Keratinocyte (primary cell): ENCODE data around the gene AK2. TPM values are rescaled to one million over a fixed set of nuclear protein-coding genes. Genes with fewer than 3 reads are reported as not detected.

ENCODE experiments used
- DNase-seq: peaks from one replicate; pipeline ENCODE4 v3.0.0-alpha.2; 2011; ENCODE audit warnings: low read depth, missing footprints, low spot score
- FAIRE-seq: peaks from 2 replicates; lab custom pipeline; 2011; peaks lifted over from hg19 to GRCh38; lab: Jason Lieb, UNC
- H2AFZ ChIP-seq: 2 replicates; pipeline ENCODE4 v1.6.0; 2012; ENCODE audit warnings: low read length, control low read depth, inconsistent platforms; ENCODE audit not compliant: control insufficient read depth
- H3K27ac ChIP-seq: 2 replicates; pipeline ENCODE4 v1.5.1; 2011; ENCODE audit warnings: low read length; ENCODE audit not compliant: control insufficient read depth, insufficient read depth
- H3K27me3 ChIP-seq: 3 replicates; pipeline ENCODE4 v1.6.0; 2011; ENCODE audit warnings: low read length; ENCODE audit not compliant: control insufficient read depth, insufficient read depth; ENCODE audit errors: extremely low read depth
- H3K36me3 ChIP-seq, 2 experiments: 2 replicates in 1 of 2; 3 replicates in 1 of 2; pipeline ENCODE4 v1.5.1; 2011; ENCODE audit warnings: low read length in 2 of 2, mild to moderate bottlenecking in 1 of 2; ENCODE audit not compliant: control insufficient read depth in 2 of 2, insufficient read depth in 2 of 2; ENCODE audit errors: extremely low read depth in 1 of 2
- H3K4me1 ChIP-seq: 3 replicates; pipeline ENCODE4 v1.5.1; 2011; ENCODE audit warnings: low read length; ENCODE audit not compliant: control insufficient read depth, insufficient read depth; ENCODE audit errors: extremely low read depth
- H3K4me2 ChIP-seq: 3 replicates; pipeline ENCODE4 v1.6.0; 2011; ENCODE audit warnings: low read depth, low read length; ENCODE audit not compliant: control insufficient read depth, insufficient read depth; ENCODE audit errors: extremely low read depth
- H3K4me3 ChIP-seq, 3 experiments: fragments of 200-600 bp in 1 of 3; sonication (generic) in 1 of 3; 2 replicates in 2 of 3; 3 replicates in 1 of 3; pipeline ENCODE4 v1.5.1; 2011 to 2016; ENCODE audit warnings: low read length in 3 of 3, mild to moderate bottlenecking in 3 of 3, control low read depth in 2 of 3, inconsistent platforms in 1 of 3, low read depth in 1 of 3, mixed read lengths in 1 of 3, mixed run types in 1 of 3, moderate library complexity in 1 of 3; ENCODE audit not compliant: control insufficient read depth in 2 of 3, insufficient read depth in 2 of 3; ENCODE audit errors: extremely low read depth in 1 of 3
- H3K79me2 ChIP-seq: 2 replicates; pipeline ENCODE4 v1.6.0; 2012; ENCODE audit warnings: low read length; ENCODE audit not compliant: control insufficient read depth, insufficient read depth
- H3K9ac ChIP-seq: 3 replicates; pipeline ENCODE4 v1.6.0; 2011; ENCODE audit warnings: low read length; ENCODE audit not compliant: control insufficient read depth, insufficient read depth; ENCODE audit errors: extremely low read depth
- H3K9me1 ChIP-seq: 3 replicates; pipeline ENCODE4 v1.6.0; 2011; ENCODE audit warnings: low read length; ENCODE audit not compliant: control insufficient read depth, insufficient read depth; ENCODE audit errors: extremely low read depth
- H3K9me3 ChIP-seq: 2 replicates; pipeline ENCODE4 v1.5.1; 2012; ENCODE audit warnings: low read depth, low read length; ENCODE audit not compliant: control insufficient read depth
- H4K20me1 ChIP-seq: 3 replicates; pipeline ENCODE4 v1.6.0; 2011; ENCODE audit warnings: low read length; ENCODE audit not compliant: control insufficient read depth, insufficient read depth; ENCODE audit errors: extremely low read depth
- EZH2 ChIP-seq: IDR thresholded peaks from one replicate; pipeline ENCODE4 v1.6.1; 2012; ENCODE audit warnings: inconsistent platforms, mild to moderate bottlenecking, low read length, moderate library complexity
- dilution Hi-C: fragments of 300-500 bp; cut with MboI; formaldehyde crosslinking; loops from one replicate; pipeline ENCODE4 v1.7.0; 2020; ENCODE audit warnings: low sequenced_read_pairs; ENCODE audit not compliant: extremely low pct_ligation_motif_present
- polyA plus RNA-seq, 5 experiments: library from polyadenylated mRNA; depleted of rRNA in 3 of 5; stranded (reverse) in 3 of 5; stranded (forward) in 1 of 5; unstranded in 1 of 5; fragments of >200 nt; gene quantifications; 1 replicate in 1 of 5; 2 replicates in 3 of 5; 3 replicates in 1 of 5; pipeline versions ENCODE4 v1.2.1 to v1.2.3, GENCODE V29; 2011 to 2012; ENCODE audit warnings: missing spikeins in 2 of 5, low read depth in 1 of 5, low replicate concordance in 1 of 5
- TF ChIP-seq, protein P1 (sequence below), 3 experiments: IDR thresholded peaks in 1 of 3; conservative IDR thresholded peaks in 1 of 3; optimal IDR thresholded peaks in 1 of 3; 2 replicates in 2 of 3; 3 replicates in 1 of 3; pipeline versions ENCODE3 to v1.5.1; 2011; ENCODE audit warnings: low read length in 3 of 3, mild to moderate bottlenecking in 3 of 3, moderate library complexity in 2 of 3, control low read depth in 1 of 3, inconsistent platforms in 1 of 3; ENCODE audit not compliant: insufficient read depth in 2 of 3; ENCODE audit errors: extremely low read depth in 1 of 3

The AK2 gene
- polyA plus RNA-seq, 1 donor (not counting 4 experiments of a cell fraction or from before 2014, with no cell fraction given), result 258 TPM

GRCh38 chr1:32972814-32973428, 63.8 kb downstream of the AK2 start:
- DNase-seq (no peak), FAIRE-seq (no peak)
- H3K9me3 ChIP-seq, result no peaks in the 10 kb centered on the region
- no peak overlapping the region for H3K27ac ChIP-seq
- H3K9ac ChIP-seq, result peak overlapping the region; percentile 71
- H3K4me3 ChIP-seq, result peak overlapping the region; percentile 37 to 71 (median 63)
- TF ChIP-seq, protein P1, sequence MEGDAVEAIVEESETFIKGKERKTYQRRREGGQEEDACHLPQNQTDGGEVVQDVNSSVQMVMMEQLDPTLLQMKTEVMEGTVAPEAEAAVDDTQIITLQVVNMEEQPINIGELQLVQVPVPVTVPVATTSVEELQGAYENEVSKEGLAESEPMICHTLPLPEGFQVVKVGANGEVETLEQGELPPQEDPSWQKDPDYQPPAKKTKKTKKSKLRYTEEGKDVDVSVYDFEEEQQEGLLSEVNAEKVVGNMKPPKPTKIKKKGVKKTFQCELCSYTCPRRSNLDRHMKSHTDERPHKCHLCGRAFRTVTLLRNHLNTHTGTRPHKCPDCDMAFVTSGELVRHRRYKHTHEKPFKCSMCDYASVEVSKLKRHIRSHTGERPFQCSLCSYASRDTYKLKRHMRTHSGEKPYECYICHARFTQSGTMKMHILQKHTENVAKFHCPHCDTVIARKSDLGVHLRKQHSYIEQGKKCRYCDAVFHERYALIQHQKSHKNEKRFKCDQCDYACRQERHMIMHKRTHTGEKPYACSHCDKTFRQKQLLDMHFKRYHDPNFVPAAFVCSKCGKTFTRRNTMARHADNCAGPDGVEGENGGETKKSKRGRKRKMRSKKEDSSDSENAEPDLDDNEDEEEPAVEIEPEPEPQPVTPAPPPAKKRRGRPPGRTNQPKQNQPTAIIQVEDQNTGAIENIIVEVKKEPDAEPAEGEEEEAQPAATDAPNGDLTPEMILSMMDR (optimal IDR thresholded peaks at IDR 0.05 in 1 of 3, IDR thresholded peaks at IDR 0.05 in 1 of 3, conservative IDR thresholded peaks at IDR 0.05 in 1 of 3; ENCODE audit: extremely low read depth in 1 of 3, insufficient read depth in 2 of 3, low read length in 3 of 3), result no peak
- no peak for TF ChIP-seq EZH2
- H3K4me1 ChIP-seq, result peaks cover 18% of the 10 kb centered on the region
- H3K79me2 ChIP-seq, result no peaks in the 10 kb centered on the region
- peak overlapping the region; percentile 77 for H2AFZ ChIP-seq
- no peaks in the 10 kb centered on the region for H3K9me1 ChIP-seq
- no peaks in the 10 kb centered on the region for H3K36me3 ChIP-seq
- H3K4me2 ChIP-seq, result peak overlapping the region; percentile 72
- no peaks in the 10 kb centered on the region for H3K27me3 ChIP-seq
- no peaks in the 10 kb centered on the region for H4K20me1 ChIP-seq
- dilution Hi-C loops, result no loop called here

- H3K9me3 ChIP-seq, result no peaks in the 10 kb centered on the region
- FAIRE-seq, result no peak
- no peaks in the 10 kb centered on the region for H3K36me3 ChIP-seq
- dilution Hi-C loops, result no loop called here
- no peaks in the 10 kb centered on the region for H3K79me2 ChIP-seq
- H4K20me1 ChIP-seq, result no peaks in the 10 kb centered on the region
- no peaks in the 10 kb centered on the region for H3K27me3 ChIP-seq
- H2AFZ ChIP-seq, result no peak overlapping the region
- H3K4me3 ChIP-seq, result no peak overlapping the region
- no peaks in the 10 kb centered on the region for H3K9me1 ChIP-seq
- DNase-seq, result no peak
- peaks cover 22% of the 10 kb centered on the region for H3K4me1 ChIP-seq
- no peak overlapping the region for H3K27ac ChIP-seq
- no peak for TF ChIP-seq EZH2
- TF ChIP-seq, protein P1 (optimal IDR thresholded peaks at IDR 0.05 in 1 of 3, IDR thresholded peaks at IDR 0.05 in 1 of 3, conservative IDR thresholded peaks at IDR 0.05 in 1 of 3; ENCODE audit: extremely low read depth in 1 of 3, insufficient read depth in 2 of 3, low read length in 3 of 3), result no peak
- H3K9ac ChIP-seq, result no peak overlapping the region
- H3K4me2 ChIP-seq, result no peak overlapping the region
Observed at GRCh38 chr1:32971576-32971975, 65.1 kb downstream of the AK2 start.
